HCEC 1CT (cell line): ENCODE results near the gene NDUFA13.
"Not testable (repeated sequence)": the region's sequence is repeated elsewhere in the genome, so short reads cannot be mapped to it uniquely, and the experiment has no call there.

Experiments
- DNase-seq: peaks from one replicate; pipeline ENCODE4 v3.0.0-alpha.2; 2017

The NDUFA13 gene

DNA sequence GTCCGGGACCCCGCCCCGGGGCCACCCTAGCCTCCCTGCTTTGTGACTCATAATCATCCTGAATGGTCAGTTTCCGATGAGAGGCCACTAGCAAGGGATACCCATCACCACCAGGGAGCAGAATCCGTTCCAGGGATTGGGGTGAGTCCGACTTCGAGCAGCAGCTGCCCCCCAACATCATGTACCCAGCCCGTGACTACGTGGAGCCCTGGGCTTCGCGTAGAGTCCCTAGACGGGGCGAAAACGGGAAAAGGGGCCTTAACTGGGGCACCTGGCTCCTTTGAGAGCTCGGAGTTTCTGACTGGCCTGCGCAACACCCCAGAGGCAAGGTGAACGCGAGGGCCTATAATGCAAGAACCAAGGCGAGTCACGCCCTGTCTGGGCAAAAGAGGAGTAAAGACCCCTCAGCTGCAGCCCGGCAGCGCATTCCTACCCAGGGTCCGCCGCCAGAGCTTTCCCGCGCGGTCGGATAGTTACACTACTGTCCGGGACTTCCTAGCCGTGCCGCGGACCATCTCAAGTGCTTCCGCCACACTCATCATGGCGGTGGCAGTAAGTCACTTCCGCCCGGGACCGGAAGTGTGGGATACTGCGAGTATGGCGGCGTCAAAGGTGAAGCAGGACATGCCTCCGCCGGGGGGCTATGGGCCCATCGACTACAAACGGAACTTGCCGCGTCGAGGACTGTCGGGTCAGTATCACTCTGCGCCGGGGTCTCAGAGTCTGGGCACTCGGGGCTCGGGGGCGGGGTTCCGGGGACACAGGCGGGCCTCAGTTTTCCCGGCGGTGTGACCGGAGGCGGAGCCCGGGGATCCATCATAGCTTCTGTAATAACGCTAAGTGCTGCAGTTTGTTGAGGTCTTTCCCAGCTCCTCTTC, at the start of gene NDUFA13:
Gene NDUFA13 (plus strand): TSS at position 584 of the 878 bp plus-strand sequence. CDS start 14 bp downstream, at position 598.
- DNase-seq, result peak; percentile 84

DNA sequence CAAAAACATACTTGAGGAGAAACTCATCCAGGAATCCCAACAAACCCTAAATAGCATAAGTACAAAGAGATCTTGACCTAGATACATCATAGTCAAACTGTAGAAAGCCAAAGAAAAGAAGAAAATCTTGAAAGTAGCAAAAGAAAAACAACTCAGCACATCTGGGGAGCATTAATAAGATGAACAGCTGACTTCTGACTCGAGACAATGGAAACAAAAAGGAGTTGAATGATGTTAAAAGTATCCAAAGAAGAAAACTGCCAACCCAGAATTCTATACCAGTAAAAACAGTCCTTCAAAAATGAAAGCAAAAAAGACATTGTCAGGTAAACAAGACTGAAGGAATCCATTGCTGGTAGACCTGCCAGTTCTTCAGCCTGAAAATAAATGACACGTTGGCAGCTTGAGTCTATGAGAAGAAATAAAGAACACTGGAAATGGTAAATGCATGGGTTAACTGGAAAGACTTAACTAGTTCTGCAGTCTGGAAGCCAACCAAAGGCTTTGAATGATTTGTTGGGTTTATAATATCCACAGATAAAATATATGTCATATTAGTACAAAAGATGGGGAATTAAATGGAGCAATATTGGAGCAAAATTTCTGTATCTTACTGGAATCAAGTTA, 47.5 kb upstream of the NDUFA13 start:
- peak; percentile 17 for DNase-seq

DNA sequence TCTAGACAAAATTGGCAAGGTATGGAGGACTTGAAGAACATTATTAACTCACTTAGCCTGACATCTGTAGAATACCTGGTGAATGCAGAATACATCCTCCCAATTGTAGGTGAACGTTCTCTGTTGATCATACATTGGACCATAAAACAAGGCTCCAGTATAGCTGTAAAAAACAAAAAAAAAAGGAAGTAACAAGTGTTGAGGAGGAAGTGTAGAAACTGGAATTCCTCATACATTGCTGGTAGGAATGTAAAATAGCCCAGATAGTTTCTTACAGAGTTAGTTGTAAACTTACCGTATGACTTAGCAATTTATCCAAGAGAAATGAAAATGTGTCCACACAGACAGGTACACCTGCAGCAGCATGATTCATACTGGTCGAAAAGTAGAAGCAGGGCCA, 45.4 kb upstream of the NDUFA13 start:
- no peak for DNase-seq

DNA sequence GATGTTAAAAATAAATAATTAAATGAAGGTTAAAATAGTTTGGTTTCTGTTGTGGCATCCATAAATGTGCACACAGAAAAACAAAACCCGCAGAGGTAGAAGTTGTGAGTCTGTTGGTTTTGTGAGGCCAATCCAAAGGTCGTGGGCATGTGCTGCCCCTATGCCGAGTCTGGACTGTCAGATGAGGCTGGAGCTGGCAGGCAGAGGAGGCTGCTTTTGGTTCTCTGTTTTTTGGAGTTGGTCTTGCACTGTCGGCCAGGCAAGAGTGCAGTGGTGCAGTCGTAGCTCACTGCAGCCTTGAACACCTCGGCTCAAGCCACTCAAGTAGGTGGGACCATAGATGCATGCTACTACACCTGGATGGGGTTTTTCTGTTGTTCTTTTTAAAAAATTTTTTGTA, 44.3 kb upstream of the NDUFA13 start:
- no peak for DNase-seq

DNA sequence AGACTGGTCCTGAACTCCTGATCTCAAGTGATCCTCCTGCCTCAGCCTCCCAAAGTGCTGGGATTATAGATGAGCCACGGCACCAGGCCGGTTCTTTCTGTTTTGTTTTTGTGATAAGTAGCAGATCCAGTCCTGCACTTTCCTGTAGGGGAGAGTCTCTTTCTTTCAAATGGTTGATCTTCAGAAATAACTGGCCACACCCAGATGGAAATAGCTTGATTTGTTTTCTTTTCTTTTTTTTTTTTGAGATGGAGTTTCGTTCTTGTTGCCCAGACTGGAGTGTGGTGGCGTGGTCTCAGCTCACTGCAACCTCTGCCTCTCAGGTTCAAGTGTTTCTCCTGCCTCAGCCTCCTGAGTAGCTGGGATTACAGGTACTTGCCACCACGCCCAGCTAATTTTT, 43.9 kb upstream of the NDUFA13 start:
- DNase-seq, result not testable (repeated sequence)

DNA sequence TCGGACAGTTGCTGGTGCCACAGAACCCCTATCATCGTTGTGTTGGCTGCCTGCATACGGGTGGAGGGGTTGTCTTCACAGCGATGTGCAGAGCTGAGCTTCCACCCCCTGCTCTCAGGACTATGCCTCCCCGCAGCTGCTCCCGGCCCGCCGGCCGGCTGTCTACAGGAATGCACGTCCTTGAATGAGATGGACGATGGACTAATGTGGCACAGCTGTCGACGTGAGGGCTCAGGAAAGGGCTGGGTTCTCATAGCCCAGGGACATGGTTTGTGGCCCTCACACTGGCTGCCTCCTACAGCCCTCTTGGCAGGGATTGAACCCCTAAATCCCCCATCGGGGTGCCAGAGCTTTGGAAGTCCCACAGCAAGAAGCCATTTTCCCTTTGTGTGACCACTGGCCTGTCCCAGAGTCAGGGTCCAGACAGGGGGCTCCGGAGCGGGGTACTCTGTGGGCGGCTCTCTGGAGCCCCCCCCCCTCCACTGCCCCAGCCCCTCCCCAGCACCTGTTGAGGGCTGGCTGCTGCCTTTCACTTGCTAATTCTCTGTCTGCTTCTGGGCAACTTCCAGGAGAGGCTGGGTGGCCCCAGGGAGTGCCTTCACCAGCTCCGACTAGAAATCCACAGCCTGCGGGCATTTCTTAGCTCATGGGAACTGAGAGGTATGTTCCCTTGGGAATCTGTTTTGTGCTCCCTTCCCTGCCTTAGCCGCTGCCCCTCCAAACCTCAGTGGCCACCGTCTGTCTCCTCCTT, 40.8 kb upstream of the NDUFA13 start:
- DNase-seq, result no peak

DNA sequence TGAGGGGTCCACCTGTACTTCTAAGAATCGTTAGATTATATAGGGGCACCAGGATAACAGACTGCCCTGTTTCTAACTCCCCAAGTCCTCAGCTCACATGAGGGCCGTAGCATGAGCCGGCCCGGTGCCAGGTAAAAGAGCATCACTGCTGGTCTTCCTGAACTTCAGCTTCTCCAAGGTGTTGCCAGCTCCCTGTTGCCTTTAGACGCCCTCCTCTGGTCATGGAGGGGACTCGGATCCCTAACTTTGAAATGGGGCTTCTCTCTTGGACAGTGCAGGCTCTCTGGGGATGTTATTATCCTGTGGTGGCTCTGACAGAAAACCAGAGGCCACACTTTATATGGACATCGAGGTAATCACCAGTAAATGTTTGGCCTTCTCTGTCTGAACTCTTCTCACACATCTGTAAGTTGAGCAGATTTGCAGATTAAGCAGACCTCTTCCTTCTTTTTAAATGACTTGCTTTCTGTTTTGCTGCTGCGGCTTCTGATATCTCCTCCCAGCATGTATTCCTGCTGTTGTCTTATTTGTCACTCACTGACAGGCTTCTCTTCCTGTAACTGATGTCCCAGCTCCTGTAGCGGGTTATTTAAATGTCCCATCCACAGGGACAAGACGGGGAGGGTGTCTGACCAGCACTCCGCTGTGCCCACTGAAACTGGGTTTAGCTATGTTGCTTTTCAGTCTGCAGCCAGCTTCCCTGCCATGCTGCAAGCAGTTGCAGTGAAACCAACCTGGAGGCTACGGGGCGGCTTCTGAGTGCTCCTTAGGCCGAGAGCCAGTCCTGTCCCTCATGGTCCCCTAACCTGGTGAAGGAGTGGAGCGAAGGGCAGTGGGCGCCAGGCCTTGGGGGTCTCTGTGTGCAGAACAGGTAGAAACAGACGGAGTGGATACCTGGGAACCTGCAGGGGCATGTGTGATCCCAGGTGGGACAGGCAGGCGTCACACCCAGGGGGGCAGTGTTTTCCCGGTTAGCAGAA, 39.9 kb upstream of the NDUFA13 start:
- DNase-seq, result no peak

DNA sequence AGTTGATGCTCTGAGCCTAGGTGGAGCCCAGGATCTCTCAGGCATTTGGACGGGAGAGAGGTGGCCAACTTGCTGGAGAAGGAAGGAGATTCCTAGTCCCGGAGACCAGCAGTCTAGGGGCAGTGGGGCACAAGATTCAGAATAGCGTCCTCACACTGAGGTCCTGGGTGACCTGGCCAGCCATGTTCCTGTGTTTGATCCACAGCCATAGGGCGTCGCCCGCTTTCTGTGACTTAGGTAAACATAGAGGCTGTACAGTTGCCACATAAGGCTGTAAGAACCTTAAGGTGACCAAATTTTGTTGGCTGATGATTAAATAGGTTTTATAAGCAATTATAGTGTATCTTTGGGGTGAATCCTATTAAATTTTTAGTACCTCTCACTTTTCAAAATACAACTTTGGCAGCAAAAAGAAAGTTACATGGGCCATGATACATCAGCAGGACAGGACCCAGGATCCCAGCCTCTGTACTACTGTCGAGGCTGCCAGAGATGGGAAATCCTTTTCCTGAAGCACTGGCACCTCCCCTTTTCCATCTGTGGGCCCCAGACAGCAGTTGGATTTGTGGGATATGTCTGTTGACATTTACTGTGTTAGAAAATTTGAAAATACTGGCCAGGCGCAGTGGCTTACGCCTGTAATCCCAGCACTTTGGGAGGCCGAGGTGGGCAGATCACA, 38.2 kb upstream of the NDUFA13 start:
- DNase-seq, result no peak

DNA sequence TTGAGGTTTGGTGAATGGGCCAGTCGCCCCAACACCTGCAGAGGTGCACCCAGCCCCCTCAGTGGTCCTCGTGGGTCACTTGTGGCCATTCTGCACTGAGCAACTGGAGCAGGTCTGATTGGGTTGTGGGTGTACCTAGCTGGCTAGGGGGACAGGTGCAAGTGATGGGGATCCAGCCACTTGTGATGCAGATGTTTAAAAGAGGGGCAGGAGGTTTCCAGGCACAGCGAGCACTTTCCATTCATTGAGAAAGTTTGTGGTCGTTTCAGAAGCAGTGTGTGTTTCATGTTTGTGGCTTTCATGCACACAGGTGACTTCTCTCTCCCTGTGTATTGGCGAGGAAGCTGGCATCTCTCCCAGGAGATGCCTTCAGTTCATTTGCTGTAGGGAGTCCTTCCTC, 35.3 kb upstream of the NDUFA13 start:
- no peak for DNase-seq

DNA sequence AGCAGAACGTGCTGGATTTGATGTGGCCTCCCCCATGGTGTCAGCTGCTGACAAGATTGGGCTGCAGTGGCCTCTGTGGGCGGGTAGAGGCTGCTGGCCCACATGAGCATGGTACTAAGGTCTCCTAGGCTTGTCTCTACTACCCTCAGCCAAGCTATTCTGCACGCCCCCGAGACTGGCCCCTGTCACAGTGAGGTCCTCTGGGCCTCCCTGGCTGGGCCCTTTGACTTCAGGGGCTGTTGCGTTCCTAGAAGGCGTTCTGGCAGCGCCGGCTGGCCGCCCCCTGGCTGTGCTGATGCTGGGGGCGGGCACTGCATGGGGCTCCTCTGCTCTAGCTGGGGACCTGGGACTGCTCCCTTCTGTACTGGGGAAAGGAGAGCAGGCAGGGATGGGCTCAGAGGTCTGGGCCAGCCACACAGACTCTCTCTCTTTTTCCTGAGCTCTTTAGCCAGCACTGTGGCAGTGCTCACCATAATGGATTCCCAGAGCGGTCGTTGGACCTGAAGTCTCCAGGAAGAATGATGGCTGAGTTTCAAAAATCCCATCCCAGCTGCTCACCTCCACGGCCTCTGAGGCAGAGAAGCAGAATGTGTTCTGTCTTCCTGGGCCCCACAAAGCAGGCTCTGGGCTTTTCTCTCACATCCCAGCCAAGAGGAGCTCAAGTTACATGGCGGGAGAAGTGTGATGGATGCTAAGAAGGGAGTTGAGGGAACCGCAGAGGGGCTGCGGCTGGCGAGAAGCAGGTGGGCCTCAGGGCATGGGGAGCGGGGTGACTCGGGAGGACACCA, 33.0 kb upstream of the NDUFA13 start:
- DNase-seq, result no peak

DNA sequence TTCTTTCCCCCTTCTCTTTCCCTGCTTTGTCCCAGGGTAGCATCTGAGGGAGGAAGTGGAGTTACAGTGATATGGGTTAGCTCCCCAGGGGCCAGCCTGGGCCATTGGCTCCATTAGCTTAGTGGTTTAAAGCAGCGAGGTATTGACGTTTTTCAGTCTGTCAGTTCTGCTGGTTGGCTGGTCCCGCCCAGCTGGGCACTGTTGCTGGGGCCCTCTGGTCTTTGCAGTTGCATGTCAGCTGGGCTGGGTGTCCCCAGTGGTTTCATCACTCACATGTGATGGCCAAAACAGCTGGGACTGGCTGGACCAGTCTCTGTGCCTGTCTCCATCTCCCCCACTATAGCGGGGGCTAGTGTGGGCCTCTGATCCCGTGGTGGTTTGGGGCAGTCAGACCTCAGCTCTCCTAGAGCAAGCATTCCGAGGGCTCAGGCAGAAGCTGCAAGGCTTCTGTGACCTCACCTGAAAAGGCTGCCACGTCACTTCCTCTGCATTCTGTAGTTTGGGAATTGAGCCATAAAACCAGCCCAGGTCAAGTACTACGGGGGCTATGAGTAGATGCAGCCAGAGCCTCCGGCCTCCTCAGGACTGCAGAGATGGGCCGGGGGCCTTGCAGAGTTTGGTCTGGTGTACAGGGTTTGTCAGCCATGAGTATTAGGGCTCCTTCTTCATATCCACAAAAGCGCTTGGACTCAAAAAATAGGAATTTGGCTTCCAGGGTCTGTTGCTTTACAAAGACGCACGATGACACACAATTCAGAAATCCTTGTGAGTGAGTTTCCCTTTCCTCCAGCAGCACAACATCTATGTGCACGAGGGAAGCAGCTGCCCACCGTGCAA, 30.6 kb upstream of the NDUFA13 start:
- no peak for DNase-seq

DNA sequence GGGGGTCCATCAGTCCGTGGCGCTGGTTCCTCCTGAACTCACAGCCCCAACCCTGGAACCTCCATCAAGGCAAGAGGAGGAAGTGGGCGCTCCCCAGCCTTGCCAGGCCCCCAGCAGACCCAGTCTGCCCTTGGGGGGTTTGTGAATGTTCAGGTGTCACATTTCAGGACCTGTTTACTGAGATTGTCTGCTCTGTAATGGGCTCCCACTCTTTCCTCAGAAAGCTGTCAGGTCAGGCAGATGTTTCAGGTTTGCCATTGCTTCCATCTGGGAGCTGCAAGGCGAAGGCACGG, 30.1 kb upstream of the NDUFA13 start:
- DNase-seq, result no peak

DNA sequence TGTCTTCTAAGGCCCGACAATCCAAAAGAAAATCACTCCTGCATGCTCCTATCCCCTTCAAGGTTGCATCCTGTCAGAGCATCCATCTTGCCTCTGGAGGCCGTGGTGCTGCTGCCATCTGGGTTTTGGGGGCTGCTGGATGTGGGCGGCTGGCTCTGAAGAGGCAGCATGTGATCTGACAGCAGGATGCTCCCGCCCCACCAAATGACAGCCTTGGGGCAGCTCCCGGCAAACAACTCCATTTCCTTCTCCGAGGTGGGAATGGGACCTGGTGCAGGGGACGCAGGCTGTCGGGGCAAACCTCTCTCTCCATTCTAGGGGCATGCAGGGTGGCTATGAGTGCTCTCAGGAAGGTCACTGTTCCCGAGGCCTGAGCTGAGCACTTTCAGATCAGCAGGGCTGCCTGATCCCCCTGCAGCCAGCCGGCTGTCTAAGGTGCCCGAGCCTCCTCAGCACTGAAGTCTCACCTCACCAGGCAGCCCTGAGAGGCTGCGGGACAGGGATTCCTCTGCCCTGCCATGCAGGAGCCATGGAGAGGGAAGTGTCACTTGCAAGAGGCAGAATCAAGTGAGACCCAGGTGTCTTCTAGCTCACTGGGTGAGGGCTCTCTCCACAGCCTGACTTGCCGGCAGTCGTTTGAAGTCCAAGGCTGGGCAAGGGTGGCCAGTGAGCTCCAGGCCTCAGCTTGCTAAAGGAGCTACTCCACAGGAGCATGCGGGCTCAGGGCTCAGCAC, 29.5 kb upstream of the NDUFA13 start:
- DNase-seq, result no peak

DNA sequence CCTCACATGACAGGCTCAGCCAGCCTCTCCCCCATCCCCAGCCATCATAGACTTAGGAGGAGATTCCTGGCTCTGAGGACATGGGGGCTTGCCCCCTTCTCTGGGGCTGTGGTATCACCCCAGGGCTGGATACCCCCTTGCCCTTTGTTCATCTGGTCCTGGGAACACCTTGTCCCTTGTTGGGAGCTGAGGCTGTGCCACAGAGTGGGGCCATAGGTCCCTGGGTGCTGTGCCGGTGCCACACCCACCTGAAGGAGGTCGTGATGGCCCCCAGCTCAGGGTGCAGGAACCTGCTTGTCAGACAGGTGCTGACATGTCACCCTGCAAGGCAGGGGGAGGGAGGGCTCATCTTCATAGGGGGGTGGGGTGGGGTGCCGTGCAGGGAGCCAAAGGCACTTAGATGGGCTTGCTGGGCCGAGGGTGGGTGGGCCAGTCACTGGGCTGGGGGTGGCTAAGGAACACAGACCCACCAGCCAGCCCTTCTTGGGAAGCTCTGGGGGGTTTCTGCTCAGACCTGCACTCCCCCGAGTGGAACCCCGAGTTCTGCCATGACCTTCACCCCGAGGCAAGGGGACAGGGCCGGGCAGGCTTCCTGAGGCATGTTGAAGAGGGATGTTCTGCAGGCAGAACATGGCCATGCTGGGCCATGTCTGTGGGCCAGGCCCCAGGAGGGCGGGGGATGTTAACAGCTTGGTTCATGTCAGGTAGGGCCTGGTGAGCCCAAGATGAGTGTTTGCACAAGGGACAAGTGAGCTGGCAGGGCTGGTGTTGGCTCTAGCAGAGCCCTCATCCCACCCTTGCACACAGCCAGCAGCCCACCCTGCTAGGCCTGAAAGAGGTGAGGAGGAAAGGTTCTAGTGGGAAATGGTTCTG, 28.7 kb upstream of the NDUFA13 start:
- no peak for DNase-seq

DNA sequence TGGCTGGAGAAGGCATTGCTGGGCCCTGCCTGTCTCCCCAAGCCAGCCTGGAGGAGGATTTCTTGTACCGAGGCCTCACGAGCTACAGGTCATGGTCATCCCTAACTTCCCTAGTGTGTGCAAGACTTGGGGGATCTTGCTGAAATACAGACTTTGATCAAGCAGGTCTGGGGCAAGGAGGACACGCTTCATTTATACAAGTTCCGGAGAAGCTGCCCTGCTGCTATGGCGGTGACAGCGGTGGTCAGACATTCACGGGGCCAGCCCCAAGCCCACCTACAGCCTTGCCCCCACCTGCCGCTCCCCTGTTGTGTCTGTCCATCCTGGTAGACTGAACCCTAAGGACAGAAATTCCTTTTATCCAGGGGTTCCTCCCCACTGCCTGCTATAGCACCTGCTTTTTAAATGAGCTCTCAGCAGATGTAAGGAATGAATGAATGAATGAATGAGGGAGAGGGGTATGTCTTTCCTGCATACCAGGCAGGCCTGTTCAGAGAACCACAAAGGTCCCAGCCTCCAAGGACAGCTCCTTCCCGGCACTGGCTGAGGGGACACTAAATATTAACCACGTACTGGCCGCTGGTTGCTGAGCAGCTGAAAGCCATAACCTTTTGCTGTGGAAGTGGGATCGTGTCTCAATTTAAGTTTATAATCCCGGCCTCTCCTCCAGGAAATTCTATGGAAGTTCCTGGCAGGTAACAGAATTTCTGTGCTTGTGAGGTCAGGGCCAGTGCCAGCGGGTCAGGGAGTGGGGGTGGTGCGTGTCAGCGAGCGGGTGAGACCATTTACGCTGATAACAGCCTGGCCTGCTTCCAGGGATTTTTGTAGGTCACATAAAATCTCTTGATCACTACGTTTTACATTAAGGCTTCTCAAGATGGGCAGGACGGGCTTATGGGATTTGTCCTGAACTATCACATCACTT, 27.8 kb upstream of the NDUFA13 start:
- DNase-seq, result no peak

DNA sequence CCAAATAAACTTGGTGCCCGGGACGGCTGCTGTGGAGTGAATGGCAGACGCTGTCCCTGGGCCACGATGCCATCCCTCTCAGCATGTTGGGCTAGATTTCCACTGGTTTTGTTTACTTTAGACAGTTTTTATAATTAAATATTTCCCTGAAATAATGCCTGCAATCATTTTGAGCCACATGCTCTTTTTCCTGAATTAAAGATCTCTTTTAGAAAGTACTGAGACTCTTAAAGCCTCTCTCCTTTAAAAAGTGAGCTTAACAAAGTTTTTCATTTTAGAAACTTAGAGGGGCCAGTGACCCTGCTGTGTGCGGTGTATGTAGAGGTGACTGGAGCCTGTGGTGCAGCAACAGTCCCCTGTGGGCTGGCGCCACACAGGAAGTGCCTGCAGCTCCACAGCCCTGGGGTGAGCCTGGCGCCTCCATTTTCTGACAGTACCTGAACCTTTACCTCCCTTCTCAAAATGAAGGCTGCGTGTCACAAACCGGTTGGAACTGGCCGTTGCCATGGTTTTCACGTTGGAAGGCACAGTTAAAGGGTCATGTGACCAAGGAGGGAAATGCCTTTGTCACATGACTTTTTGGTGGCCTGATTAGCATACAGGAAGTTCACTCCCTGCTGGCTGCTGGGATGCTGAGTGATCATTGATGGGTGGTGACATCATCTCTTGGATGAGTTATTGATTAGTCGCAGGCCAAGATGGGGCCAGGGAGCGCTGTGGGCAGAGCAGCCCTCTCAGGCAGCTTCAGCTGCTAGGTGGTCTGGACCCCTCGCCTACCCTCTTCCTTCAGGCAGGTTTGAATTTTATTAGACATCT, 26.9 kb upstream of the NDUFA13 start:
- peak; percentile 97 for DNase-seq
